ENCODE data around the gene C11orf86.
"Not testable (repeated sequence)": the region's sequence is repeated elsewhere in the genome, so short reads cannot be mapped to it uniquely, and the experiment has no call there.

The C11orf86 gene

DNA sequence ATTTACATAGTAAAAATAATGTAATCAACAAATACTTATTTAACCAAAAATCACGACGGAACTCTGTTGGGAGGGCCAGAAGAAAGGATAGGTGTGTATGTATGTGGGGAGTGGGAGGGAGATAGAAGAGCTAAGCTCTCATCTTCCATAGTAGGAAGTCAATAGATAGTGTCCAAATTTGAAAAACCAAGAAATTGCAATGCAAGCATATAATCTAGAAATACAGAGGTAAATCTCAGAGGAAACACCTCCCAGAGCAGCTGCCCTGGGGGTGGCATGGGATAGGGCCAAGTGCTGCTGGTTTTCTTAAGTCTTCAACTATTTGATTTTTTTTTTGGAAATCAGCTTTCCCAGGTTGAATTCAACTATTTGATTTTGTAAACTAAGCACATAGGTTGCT, 16.9 kb downstream of the C11orf86 start:
- no peak for DNase-seq

DNA sequence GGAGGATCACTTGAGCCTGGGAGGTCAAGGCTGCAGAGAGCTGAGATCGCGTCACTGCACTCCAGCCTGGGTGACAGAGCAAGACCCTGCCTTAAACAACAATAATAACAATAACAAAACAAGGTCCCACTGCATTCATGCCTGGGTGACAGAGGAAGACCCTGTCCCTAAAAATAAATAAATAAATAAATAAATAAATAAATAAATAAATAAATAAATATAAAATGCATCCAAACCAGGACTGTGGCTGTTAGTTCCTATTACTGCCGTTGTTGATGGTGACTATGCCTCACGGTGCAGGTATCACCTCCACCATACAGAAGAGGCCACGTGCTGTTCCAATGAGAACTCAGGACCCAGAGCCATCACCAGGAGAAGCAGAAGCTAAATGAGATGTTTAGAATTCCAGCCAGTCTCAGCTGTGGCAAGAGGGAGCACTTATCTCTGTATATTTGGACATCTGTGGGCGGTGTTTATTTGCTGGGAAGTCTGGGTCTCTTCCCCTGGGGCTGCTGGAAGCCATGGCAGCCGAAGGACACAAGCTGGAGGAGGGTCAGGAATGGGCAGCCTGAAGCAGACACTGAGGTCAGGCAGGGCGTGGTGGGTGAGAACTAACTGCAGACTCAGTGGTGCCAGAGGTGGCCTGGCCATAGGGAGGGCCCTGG, 21.6 kb downstream of the C11orf86 start:
- no peak for DNase-seq

GRCh38 chr11:66999555-66999954, 24.5 kb downstream of the C11orf86 start:
- no peak for DNase-seq

GRCh38 chr11:67001332-67001731, 26.2 kb downstream of the C11orf86 start:
- no peak for DNase-seq

DNA sequence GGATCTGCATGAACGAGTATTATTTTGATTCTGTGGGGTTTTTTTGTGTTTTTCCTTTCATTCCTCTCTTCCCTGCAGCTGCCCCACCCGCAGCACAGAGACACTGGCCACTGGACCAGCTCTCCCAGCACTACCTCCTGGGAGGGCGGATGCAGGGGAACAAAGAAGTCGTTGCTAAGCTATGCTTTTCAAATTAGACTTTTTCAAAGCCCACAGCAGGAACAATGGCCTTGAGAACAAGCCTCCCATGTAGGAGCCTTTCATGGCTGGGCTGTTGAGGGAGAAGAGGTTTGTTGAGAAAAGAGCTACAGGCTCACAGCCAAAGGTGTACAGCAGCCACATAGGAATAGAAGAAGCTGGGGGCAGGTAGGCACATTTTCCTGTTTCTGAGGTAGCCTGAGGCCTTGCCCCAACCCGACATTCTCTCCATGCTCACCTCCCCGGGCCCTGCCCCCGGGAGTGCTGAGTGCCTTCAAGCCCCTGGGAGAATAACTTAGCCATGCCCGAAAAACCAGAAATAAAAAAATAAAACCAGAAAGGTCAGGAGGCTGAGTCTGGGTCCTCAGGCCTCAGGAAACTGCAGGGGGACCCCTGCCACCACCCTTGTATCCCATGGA, 27.3 kb downstream of the C11orf86 start:
- DNase-seq = no peak

- no peak for DNase-seq
Observed at GRCh38 chr11:67002921-67003411, 27.9 kb downstream of the C11orf86 start.

DNA sequence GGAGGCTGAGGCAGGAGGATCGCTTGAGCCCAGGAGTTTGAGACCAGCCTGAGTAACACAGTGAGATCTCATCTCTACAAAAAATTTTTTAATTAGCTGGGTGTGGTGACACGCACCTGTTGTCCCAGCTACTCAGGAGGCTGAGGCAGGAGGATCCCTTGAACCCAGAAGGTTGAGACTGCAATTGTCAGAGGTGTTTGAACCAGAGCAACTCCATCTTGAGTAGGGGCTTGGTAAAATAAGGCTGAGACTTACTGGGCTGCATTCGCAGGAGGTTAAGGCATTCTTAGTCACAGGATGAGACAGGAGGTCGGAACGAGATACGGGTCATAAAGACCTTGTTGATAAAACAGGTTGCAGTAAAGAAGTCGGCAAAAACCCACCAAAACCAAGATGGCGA, 30.1 kb downstream of the C11orf86 start:
- not testable (repeated sequence) for DNase-seq

DNA sequence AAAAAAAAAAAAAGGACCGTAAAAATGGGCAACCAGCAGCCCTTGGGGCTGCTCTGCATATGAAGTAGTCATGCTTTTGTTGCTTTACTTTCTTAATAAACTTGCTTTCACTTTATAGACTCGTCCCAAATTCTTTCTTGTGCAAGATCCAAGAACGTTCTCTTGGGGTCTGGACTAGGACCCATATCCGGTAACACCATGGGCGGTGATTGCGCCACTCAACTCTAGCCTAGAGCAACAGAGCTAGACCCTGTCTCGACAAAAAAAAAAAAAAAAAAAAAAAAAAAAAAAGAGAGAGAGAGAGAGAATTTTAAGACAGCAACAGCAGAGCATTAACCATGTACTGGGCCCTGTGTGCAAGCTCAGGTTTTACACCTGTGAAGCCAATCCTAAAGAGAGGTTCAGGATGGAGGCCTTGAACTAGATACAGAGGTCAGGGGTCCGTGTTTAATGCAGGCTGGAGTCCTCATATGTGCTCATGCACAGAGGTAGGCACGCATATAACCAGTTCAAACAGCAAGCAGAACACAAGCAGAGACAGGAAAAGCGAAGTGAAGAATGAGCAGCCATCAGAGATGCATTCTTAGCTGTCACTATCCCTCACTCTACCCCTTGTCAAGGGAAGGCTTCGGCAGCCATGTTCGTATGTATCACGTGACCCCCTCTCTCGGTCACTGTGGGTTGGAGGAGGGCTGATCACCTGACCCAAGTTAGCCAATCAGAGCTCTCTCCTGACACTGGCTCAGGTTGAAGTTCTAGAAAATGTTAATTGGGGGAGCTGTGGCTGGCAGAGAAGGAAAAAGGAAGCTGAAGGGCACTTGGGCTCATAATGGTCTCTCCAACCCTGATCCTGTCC, 31.2 kb downstream of the C11orf86 start:
- DNase-seq = no peak

GRCh38 chr11:67007126-67007525, 32.0 kb downstream of the C11orf86 start:
- no peak for DNase-seq

GRCh38 chr11:67010296-67010905, 35.3 kb downstream of the C11orf86 start:
- DNase-seq = no peak

GRCh38 chr11:67013511-67014045, 38.5 kb downstream of the C11orf86 start:
- no peak for DNase-seq

DNA sequence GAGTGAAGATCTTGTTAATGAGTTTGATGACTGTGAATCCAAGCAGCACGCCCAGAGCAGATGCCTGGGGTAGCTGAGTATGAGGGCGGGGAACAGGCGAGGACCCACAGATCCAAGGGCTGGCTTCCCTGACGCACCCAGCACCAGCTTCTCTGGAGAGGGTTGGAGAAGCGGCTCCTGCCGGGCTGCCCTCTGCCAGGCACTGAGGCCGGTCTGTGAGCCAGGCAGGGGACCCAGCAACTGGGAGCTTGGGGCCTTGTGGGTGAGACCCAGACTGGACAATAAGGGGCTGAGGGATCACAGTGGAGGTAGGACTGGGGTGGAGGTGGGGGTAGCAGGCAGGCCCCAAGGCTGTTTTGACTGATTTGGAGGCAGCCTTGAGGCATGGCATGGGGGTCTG, 39.2 kb downstream of the C11orf86 start:
- no peak for DNase-seq

DNA sequence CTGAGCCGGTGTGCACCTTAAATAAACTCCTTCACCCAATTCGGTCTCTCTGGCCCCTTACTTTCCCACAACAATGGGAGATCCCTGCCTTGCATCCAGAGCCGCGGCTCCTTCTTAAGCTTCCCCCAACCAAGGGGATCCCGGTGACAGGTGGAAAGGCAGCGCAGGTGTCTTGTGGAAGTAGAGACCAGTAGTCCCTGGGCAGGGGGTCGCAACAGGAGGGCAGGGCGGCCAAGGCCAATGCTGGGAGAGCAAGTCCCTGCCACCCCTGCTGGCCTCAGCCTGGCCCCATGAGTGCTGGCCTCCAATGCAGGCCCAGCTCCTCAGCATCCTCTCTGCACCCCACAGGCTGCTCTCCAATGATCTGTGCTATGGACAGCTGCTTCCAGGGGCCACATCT, 39.9 kb downstream of the C11orf86 start:
- DNase-seq = no peak

GRCh38 chr11:67016550-67016949, 41.4 kb downstream of the C11orf86 start:
- DNase-seq = no peak

GRCh38 chr11:67020949-67021348, 45.8 kb downstream of the C11orf86 start:
- DNase-seq = no peak

GRCh38 chr11:67022341-67022933, 47.3 kb downstream of the C11orf86 start:
- no peak for DNase-seq

DNA sequence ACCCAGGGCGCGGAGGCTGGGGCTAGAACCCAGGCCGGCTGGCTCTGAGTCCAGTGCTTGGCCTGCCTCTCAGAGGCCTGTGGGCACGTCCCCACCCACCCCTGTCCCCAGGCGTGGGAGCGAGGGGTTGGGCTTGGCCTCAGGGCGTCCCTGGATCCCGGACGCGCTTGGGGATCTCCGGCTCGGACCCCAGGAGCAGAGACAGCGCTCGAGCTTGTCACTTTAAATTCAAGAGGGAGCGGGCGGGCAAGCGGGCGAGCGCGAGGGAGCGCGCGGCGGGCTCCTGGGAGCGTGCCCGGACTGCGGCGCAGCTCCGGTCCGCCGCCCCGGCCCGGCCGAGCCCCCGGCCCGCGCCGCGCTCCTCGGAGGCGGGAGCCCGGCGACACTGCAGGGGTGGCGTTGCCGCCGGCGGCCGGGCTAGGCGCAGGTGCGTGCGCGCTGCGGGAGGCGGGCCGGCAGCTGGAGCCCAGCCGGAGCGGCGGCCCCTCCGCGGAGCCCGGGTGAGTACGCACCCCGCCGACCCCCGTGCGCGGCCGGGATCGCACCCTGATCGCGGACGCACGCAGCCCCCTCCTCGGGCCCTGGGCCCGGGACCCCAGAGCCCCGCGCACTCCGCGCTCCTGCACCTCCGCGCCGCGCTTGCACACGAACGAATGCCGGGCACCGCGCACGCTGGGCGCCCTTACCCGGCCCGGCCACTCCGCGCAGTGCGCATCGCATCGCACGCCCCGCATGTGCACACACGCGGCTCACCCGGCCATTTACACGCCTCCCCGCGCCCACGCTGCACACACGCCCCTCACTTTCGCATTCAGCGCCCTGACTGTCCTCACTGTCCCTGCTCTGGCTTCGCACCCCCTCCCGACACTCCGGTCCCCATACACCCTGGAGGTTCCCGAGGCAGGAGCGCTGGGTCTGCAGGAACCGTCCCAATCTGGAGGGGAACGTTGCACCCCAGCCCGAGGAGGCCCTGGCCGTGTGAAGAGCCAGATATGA, 48.2 kb downstream of the C11orf86 start, which contains the start of gene SYT12:
SYT12 (plus strand) TSS at position 174 of the 996 bp plus-strand sequence. CDS start 7,011 bp downstream, outside the sequence.
- DNase-seq = no peak

GRCh38 chr11:67023957-67024353, 48.9 kb downstream of the C11orf86 start:
- no peak for DNase-seq

DNA sequence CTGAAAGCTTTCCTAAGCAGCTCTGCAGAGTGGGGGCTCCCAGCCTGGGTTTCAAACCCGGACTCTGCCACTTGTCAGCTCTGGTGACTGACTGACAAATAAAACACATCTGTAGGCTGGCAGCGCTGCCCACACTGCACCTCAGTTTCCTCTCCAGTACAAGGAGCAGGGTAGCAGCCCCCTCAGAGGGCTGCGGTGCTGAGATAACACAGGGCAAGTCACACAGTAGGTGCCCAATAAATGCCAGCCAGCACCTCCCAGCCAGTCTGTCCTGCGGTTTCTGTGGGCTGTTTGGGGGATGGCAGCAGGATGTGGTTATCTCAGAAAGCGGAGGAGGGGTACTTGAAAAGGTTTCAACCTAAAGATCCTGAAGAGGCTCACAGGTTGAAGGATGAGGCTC, 49.3 kb downstream of the C11orf86 start:
- no peak for DNase-seq

- no peak for DNase-seq
Observed at GRCh38 chr11:67024966-67025365, 49.9 kb downstream of the C11orf86 start.

GRCh38 chr11:67025750-67026149, 50.6 kb downstream of the C11orf86 start:
- DNase-seq = no peak
